ENCODE measurements around the gene RXFP4. TPM values are rescaled to one million over a fixed set of nuclear protein-coding genes. Genes with fewer than 3 reads are reported as not detected.

RXFP4 gene
- polyA plus RNA-seq, 1 of the 3 experiments (the other 2 are of a cell fraction): not detected

GRCh38 chr1:155900161-155900560, 41.3 kb upstream of the RXFP4 start:
- POLR2A ChIA-PET: no interaction called here
- H3K36me3 ChIP-seq (replicated peaks in 1 of 2; ENCODE audit: control insufficient read depth in 1 of 2, insufficient read depth in 2 of 2, low read length in 1 of 2): peaks cover 37 to 81% of the 10 kb centered on the region in 2 experiments

GRCh38 chr1:155904261-155904660, 37.2 kb upstream of the RXFP4 start:
- Histone ChIP-seq H3K9me2 (no peaks in the 10 kb centered on the region), H3F3A (replicated peaks; ENCODE audit: insufficient read depth) (peaks cover 12% of the 10 kb centered on the region), H4K20me1 (ENCODE audit: insufficient read depth) (no peaks in the 10 kb centered on the region), H3K27me3 (ENCODE audit: insufficient read depth) (no peaks in the 10 kb centered on the region), H2AFZ (ENCODE audit: low read depth) (no peak overlapping the region), H3K4me3 (ENCODE audit: low read depth in 2 of 2, low read length in 1 of 2) (no peak overlapping the region), H3K27ac (ENCODE audit: low read depth in 2 of 2, low read length in 1 of 2) (no peak overlapping the region), H3K9me3 (no peaks in the 10 kb centered on the region), H3K4me2 (no peak overlapping the region), H3K4me1 (ENCODE audit: control insufficient read depth in 1 of 2, insufficient read depth in 2 of 2, low read depth in 1 of 2, low read length in 1 of 2) (0 out of 4 replicates have a peak, but pooled peaks cover 0 to 8% of the 10 kb centered on the region in 2 experiments), H3K79me2 (ENCODE audit: insufficient read depth) (peaks cover 47% of the 10 kb centered on the region), H3K9ac (no peak overlapping the region), H3K36me3 (replicated peaks in 1 of 2; ENCODE audit: control insufficient read depth in 1 of 2, insufficient read depth in 2 of 2, low read length in 1 of 2) (peaks cover 43 to 91% of the 10 kb centered on the region in 2 experiments)
- WGBS (ENCODE audit: low lambda C conversion rate): 94% methylated on average over 12 of the region's 12 CpGs
- TF ChIP-seq ZBTB33 (IDR thresholded peaks at IDR 0.05; ENCODE audit: borderline replicate concordance, low read depth) (no peak), TCF12 (IDR thresholded peaks at IDR 0.05) (no peak), IRF3 (IDR thresholded peaks at IDR 0.05; ENCODE audit: low read depth, low read length) (no peak), RAD21 (IDR thresholded peaks at IDR 0.05; ENCODE audit: low read length) (no peak), SIN3A (IDR thresholded peaks at IDR 0.05; ENCODE audit: borderline replicate concordance, low read depth, low read length) (no peak), USF2 (IDR thresholded peaks at IDR 0.05; ENCODE audit: borderline replicate concordance, low read depth, low read length) (no peak), RFX5 (IDR thresholded peaks at IDR 0.05; ENCODE audit: low read length) (no peak)
- ChIA-PET POLR2A (interaction anchor here (0.9 kb wide), 1 partner anchor 47 kb away, joined by 3 read pairs; the partner anchor contains the start of gene GON4L), CTCF (interaction anchor here (0.7 to 1.3 kb wide), 4 partner anchors 10 to 85 kb away, joined by 3 to 5 read pairs (median 4); no protein-coding TSS in a partner anchor)
- DNase-seq: no peak

More at GRCh38 chr1:155900161-155900560, 41.3 kb upstream of the RXFP4 start:
- Histone ChIP-seq H3K4me3 (ENCODE audit: low read depth in 2 of 2, low read length in 1 of 2) (no peak overlapping the region), H3K4me1 (ENCODE audit: control insufficient read depth in 1 of 2, insufficient read depth in 2 of 2, low read depth in 1 of 2, low read length in 1 of 2) (peaks cover 0 to 3% of the 10 kb centered on the region in 2 experiments; a peak in 1 of 4 replicates), H3K9me2 (no peaks in the 10 kb centered on the region), H3K27ac (ENCODE audit: low read depth in 2 of 2, low read length in 1 of 2) (no peak overlapping the region), H3K9ac (no peak overlapping the region), H2AFZ (ENCODE audit: low read depth) (no peak overlapping the region), H4K20me1 (ENCODE audit: insufficient read depth) (no peaks in the 10 kb centered on the region), H3F3A (replicated peaks; ENCODE audit: insufficient read depth) (peaks cover 16% of the 10 kb centered on the region), H3K9me3 (no peaks in the 10 kb centered on the region), H3K4me2 (no peak overlapping the region), H3K27me3 (ENCODE audit: insufficient read depth) (no peaks in the 10 kb centered on the region), H3K79me2 (ENCODE audit: insufficient read depth) (peaks cover 15% of the 10 kb centered on the region; the same call in 1 of the 2 replicates)
- TF ChIP-seq FOSL2 (IDR thresholded peaks at IDR 0.05; ENCODE audit: borderline replicate concordance, low read depth) (no peak), GATA2 (CRISPR knock-in tag; IDR thresholded peaks at IDR 0.05) (no peak)
- 98% methylated on average over 4 of the region's 4 CpGs for whole genome bisulfite sequencing (ENCODE audit: low lambda C conversion rate)
- no peak for DNase-seq
- CTCF ChIA-PET: no interaction called here
